Smooth muscle cell (in vitro differentiated cells): ENCODE measurements around the gene BCL11B. TPM values are rescaled to one million over a fixed set of nuclear protein-coding genes. Genes with fewer than 3 reads are reported as not detected.

ENCODE experiments used
- DNase-seq: peaks from one replicate; lab custom pipeline; 2025; ENCODE audit not compliant: unreplicated experiment; lab: John Stamatoyannopoulos, UW
- H2AFZ ChIP-seq: fragments of 200-600 bp; sonication (generic); 2 replicates; pipeline ENCODE4 v1.6.0; 2016; ENCODE audit warnings: antibody characterized with exemption, low read depth, mild to moderate bottlenecking
- H3F3A ChIP-seq: fragments of 200-600 bp; sonication (generic); 2 replicates; pipeline ENCODE4 v1.6.0; 2017; ENCODE audit warnings: antibody characterized with exemption, low read depth
- H3K27ac ChIP-seq: fragments of 200-600 bp; sonication (generic); 2 replicates; pipeline ENCODE4 v1.5.1; 2016; ENCODE audit warnings: low read depth, mild to moderate bottlenecking
- H3K27me3 ChIP-seq: fragments of 200-600 bp; sonication (generic); 2 replicates; pipeline ENCODE4 v1.6.1; 2016; ENCODE audit warnings: low read depth, mild to moderate bottlenecking
- H3K36me3 ChIP-seq: fragments of 200-600 bp; sonication (generic); 2 replicates; pipeline ENCODE4 v1.5.1; 2016; ENCODE audit warnings: low read depth
- H3K4me1 ChIP-seq: fragments of 200-600 bp; sonication (generic); 2 replicates; pipeline ENCODE4 v1.5.1; 2016; ENCODE audit warnings: low read depth
- H3K4me2 ChIP-seq: fragments of 200-600 bp; sonication (generic); 2 replicates; pipeline ENCODE4 v1.6.0; 2016; ENCODE audit warnings: mild to moderate bottlenecking
- H3K4me3 ChIP-seq: fragments of 200-600 bp; sonication (generic); 2 replicates; pipeline ENCODE4 v1.5.1; 2016; ENCODE audit warnings: mild to moderate bottlenecking
- H3K79me2 ChIP-seq: fragments of 200-600 bp; sonication (generic); 2 replicates; pipeline ENCODE4 v1.6.0; 2016; ENCODE audit warnings: low read depth, mild to moderate bottlenecking
- H3K9ac ChIP-seq: fragments of 200-600 bp; sonication (generic); 2 replicates; pipeline ENCODE4 v1.6.0; 2016; ENCODE audit warnings: low read depth
- H3K9me3 ChIP-seq: fragments of 200-600 bp; sonication (generic); replicated peaks from 2 replicates; pipeline ENCODE4 v1.5.1; 2016; ENCODE audit warnings: low read depth
- H4K20me1 ChIP-seq: fragments of 200-600 bp; sonication (generic); 2 replicates; pipeline ENCODE4 v1.6.0; 2016; ENCODE audit warnings: low read depth
- CTCF ChIP-seq: fragments of 200-600 bp; sonication (generic); IDR thresholded peaks from 2 replicates; pipeline ENCODE4 v1.5.1; 2017; ENCODE audit warnings: borderline replicate concordance, mild to moderate bottlenecking, antibody characterized with exemption; ENCODE audit not compliant: insufficient read depth, poor library complexity, severe bottlenecking
- WGBS: methylation state at CpG from one replicate; pipeline ENCODE4 v1.1.7; 2016; ENCODE audit warnings: low lambda C conversion rate; 5-methylcytosine and 5-hydroxymethylcytosine counted together
- polyA plus RNA-seq: library from polyadenylated mRNA; unstranded; fragments of >200 nt; fragmentation: Nextera tagmentation; extraction: Ambion mirVana; gene quantifications from 2 replicates; pipeline ENCODE4 v1.2.1, GENCODE V29; 2016
- total RNA-seq: library from RNA; depleted of rRNA; stranded (reverse); fragments of >200 nt; gene quantifications from 2 replicates; pipeline ENCODE4 v1.2.3, GENCODE V29; 2014

The BCL11B gene
- total and polyA plus RNA-seq, 2 experiments from 2014 or later: 0.56 to 3.0 TPM

GRCh38 chr14:99189201-99189801 is 82.7 kb downstream of the BCL11B start:
- peaks cover 4% of the 10 kb centered on the region for H3K79me2 ChIP-seq
- no peak overlapping the region for H3K9ac ChIP-seq
- H3K4me1 ChIP-seq: no peaks in the 10 kb centered on the region
- no peak overlapping the region for H2AFZ ChIP-seq
- no peak for DNase-seq
- no peaks in the 10 kb centered on the region for H3K36me3 ChIP-seq
- H3K27ac ChIP-seq: no peak overlapping the region
- H3K9me3 ChIP-seq: no peaks in the 10 kb centered on the region
- peaks cover 2% of the 10 kb centered on the region for H3F3A ChIP-seq
- no peak overlapping the region for H3K4me3 ChIP-seq
- TF ChIP-seq CTCF: no peak
- H3K27me3 ChIP-seq: no peaks in the 10 kb centered on the region
- peaks cover 3% of the 10 kb centered on the region for H4K20me1 ChIP-seq
- WGBS: 95% methylated on average over 26 of the region's 26 CpGs
- H3K4me2 ChIP-seq: no peak overlapping the region

GRCh38 chr14:99188731-99189191 is 83.2 kb downstream of the BCL11B start:
- Histone ChIP-seq H3K4me2 (no peak overlapping the region), H3K27me3 (no peaks in the 10 kb centered on the region), H3K4me3 (no peak overlapping the region), H3F3A (peaks cover 2% of the 10 kb centered on the region), H3K9ac (no peak overlapping the region), H3K79me2 (peaks cover 4% of the 10 kb centered on the region), H4K20me1 (peaks cover 3% of the 10 kb centered on the region), H3K27ac (no peak overlapping the region), H3K9me3 (no peaks in the 10 kb centered on the region), H2AFZ (no peak overlapping the region), H3K36me3 (no peaks in the 10 kb centered on the region), H3K4me1 (no peaks in the 10 kb centered on the region)
- no peak for DNase-seq
- 81% methylated on average over 13 of the region's 19 CpGs for WGBS
- TF ChIP-seq CTCF: no peak

GRCh38 chr14:99187858-99188257 is 84.1 kb downstream of the BCL11B start:
- Histone ChIP-seq H4K20me1 (peaks cover 3% of the 10 kb centered on the region), H3K4me3 (no peak overlapping the region), H3K27me3 (no peaks in the 10 kb centered on the region), H3K36me3 (no peaks in the 10 kb centered on the region), H2AFZ (no peak overlapping the region), H3F3A (peaks cover 2% of the 10 kb centered on the region), H3K27ac (no peak overlapping the region), H3K4me1 (no peaks in the 10 kb centered on the region), H3K79me2 (peaks cover 4% of the 10 kb centered on the region), H3K9ac (no peak overlapping the region), H3K4me2 (no peak overlapping the region), H3K9me3 (no peaks in the 10 kb centered on the region)
- TF ChIP-seq CTCF: no peak
- 84% methylated on average over 8 of the region's 8 CpGs for WGBS
- DNase-seq: no peak
